ENCODE data around the gene TIRAP.

DNA sequence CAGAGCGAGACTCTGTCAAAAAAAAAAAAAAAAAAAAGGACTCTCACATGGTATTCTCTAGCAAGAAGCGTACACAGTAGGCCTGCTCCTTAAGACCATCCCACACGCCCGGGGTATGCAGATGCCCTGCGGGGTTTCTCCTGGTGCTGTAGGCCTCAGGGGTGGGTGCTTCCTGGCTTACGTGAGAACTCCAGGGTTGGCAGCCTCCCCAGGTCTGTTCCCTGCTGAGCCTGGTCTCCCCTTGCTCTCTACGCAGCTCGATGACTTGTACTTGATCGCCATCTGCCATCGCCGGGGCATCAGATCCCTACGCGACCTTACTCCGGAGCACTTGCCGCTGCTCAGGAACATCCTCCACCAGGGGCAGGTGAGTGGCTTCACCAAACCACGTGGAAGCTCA is 60.2 kb downstream of the TIRAP start:
- TF ChIP-seq CHD2 (IDR thresholded peaks at IDR 0.05; ENCODE audit: low read length, partially characterized antibody) = no peak
- no peak for TF ChIP-seq YY1 (IDR thresholded peaks at IDR 0.05; ENCODE audit: low read depth)
- TF ChIP-seq, protein P1, sequence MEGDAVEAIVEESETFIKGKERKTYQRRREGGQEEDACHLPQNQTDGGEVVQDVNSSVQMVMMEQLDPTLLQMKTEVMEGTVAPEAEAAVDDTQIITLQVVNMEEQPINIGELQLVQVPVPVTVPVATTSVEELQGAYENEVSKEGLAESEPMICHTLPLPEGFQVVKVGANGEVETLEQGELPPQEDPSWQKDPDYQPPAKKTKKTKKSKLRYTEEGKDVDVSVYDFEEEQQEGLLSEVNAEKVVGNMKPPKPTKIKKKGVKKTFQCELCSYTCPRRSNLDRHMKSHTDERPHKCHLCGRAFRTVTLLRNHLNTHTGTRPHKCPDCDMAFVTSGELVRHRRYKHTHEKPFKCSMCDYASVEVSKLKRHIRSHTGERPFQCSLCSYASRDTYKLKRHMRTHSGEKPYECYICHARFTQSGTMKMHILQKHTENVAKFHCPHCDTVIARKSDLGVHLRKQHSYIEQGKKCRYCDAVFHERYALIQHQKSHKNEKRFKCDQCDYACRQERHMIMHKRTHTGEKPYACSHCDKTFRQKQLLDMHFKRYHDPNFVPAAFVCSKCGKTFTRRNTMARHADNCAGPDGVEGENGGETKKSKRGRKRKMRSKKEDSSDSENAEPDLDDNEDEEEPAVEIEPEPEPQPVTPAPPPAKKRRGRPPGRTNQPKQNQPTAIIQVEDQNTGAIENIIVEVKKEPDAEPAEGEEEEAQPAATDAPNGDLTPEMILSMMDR (IDR thresholded peaks at IDR 0.05) = no peak
- no peak for TF ChIP-seq EZH2phosphoT487 (IDR thresholded peaks at IDR 0.05; ENCODE audit: borderline replicate concordance, low read depth)
- TF ChIP-seq REST (IDR thresholded peaks at IDR 0.05; ENCODE audit: low read depth, low read length) = no peak
- TF ChIP-seq EP300 (IDR thresholded peaks at IDR 0.05; ENCODE audit: borderline replicate concordance in 1 of 2, low read depth in 1 of 2, low read length in 1 of 2) = no peak
